Gastrocnemius medialis (tissue), 4 donors: ENCODE results near the gene SEH1L. TPM values are rescaled to one million over a fixed set of nuclear protein-coding genes. Genes with fewer than 3 reads are reported as not detected.
A peak's percentile ranks its signal among the peaks of the same experiment; 100 is the strongest.

Experiments used
- ATAC-seq, 2 donors: fragments of 150-250 bp; one replicate each; pipeline ENCODE4 v1.9.1; 2016
- DNase-seq, 2 donors: peaks; one replicate each; pipeline ENCODE4 v3.0.0-alpha.2; 2019
- H3K27ac ChIP-seq, 4 donors: fragments of 200-600 bp; sonication (generic); 1 replicate in 1 of 4; 2 replicates in 3 of 4; pipeline ENCODE4 v1.5.1; 2016 to 2018; ENCODE audit warnings: mild to moderate bottlenecking in 2 of 4, moderate library complexity in 1 of 4
- H3K27me3 ChIP-seq, 3 donors: fragments of 200-600 bp; sonication (generic) in 2 of 3; 1 replicate in 1 of 3; 2 replicates in 2 of 3; pipeline versions ENCODE4 v1.5.1 to v1.6.0; 2016 to 2019; ENCODE audit warnings: mild to moderate bottlenecking in 1 of 3, moderate library complexity in 1 of 3
- H3K36me3 ChIP-seq, 2 donors: fragments of 200-600 bp; sonication (generic) in 1 of 2; one replicate each; pipeline ENCODE4 v1.5.1; 2017 to 2018
- H3K4me1 ChIP-seq, 2 donors: fragments of 200-600 bp; sonication (generic) in 1 of 2; one replicate each; pipeline ENCODE4 v1.5.1; 2016 to 2017; ENCODE audit warnings: mild to moderate bottlenecking in 2 of 2
- H3K4me3 ChIP-seq, 4 donors: fragments of 200-600 bp; sonication (generic) in 3 of 4; 1 replicate in 1 of 4; 2 replicates in 3 of 4; pipeline ENCODE4 v1.5.1; 2016 to 2019; ENCODE audit warnings: mild to moderate bottlenecking in 2 of 4
- H3K9me3 ChIP-seq, 3 donors: fragments of 200-600 bp; sonication (generic) in 2 of 3; 1 replicate in 1 of 3; 2 replicates in 2 of 3; pipeline ENCODE4 v1.5.1; 2016 to 2019
- CTCF ChIP-seq, 5 experiments: fragments of 450-650 bp in 3 of 5; fragments of 200-600 bp in 2 of 5; sonication (generic) in 2 of 5; IDR thresholded peaks in 4 of 5; conservative IDR thresholded peaks in 1 of 5; 1 replicate in 4 of 5; 2 replicates in 1 of 5; pipeline ENCODE4 v1.5.1; 2016 to 2019; ENCODE audit warnings: antibody characterized with exemption in 5 of 5, mild to moderate bottlenecking in 3 of 5, moderate library complexity in 3 of 5
- POLR2A ChIP-seq, 2 donors: fragments of 450-650 bp; IDR thresholded peaks; one replicate each; pipeline ENCODE4 v1.6.1; 2017; ENCODE audit warnings: antibody characterized with exemption in 2 of 2, mild to moderate bottlenecking in 2 of 2, moderate library complexity in 2 of 2
- in situ Hi-C, 4 donors: fragments of 200-750 bp; cut with MboI; loops; one replicate each; pipeline versions ENCODE4 v1.15.0 to v1.8.0; 2017; ENCODE audit warnings: low sequenced_read_pairs in 4 of 4
- intact Hi-C: fragments of 100-400 bp; cut with DNase I; formaldehyde crosslinking; loops from one replicate; pipeline ENCODE4 v1.15.1; 2023; ENCODE audit warnings: low total_unique reads
- total RNA-seq, 4 donors: library from RNA; depleted of rRNA; stranded (reverse); fragments of >200 nt; gene quantifications; one replicate each; pipeline versions ENCODE4 v1.1.0 to v1.2.3, GENCODE V29; 2016

Gene SEH1L
- total RNA-seq, 4 donors from 2014 or later: 19.8 to 29.9 (median 28.2) TPM

- intact Hi-C loops: loop anchor here (1.0 to 5.0 kb wide), 4 partner anchors 44 to 736 kb away; partner anchors contain the start of genes AFG3L2, FAM210A and RNMT
- no peaks in the 10 kb centered on the region for H3K9me3 ChIP-seq
- ATAC-seq (peak; percentile 97), DNase-seq (peak; percentile 98)
- H3K36me3 ChIP-seq: no peaks in the 10 kb centered on the region
- TF ChIP-seq CTCF (IDR thresholded peaks at IDR 0.05 in 4 of 5, conservative IDR thresholded peaks at IDR 0.05 in 1 of 5) (peak in 1 of 5 experiments; percentile 10), POLR2A (IDR thresholded peaks at IDR 0.05) (peak; percentile 84 to 94)
- no peaks in the 10 kb centered on the region for H3K27me3 ChIP-seq
- H3K4me3 ChIP-seq: peak within 1 kb of the TSS; percentile 81 to 95 (median 90)
- peak within 1 kb of the TSS; percentile 87 to 93 (median 92) for H3K27ac ChIP-seq
- in situ Hi-C loops: no loop called here
- H3K4me1 ChIP-seq: peaks cover 33 to 47% of the 10 kb centered on the region in 2 donors
Measured at GRCh38 chr18:12990967-12991820, 43.4 kb downstream of the SEH1L start, which contains the start of gene CEP192. Gene CEP192, plus strand, starts transcription at chr18:12991362. Its CDS starts 8,063 bp downstream, at chr18:12999425.

DNA sequence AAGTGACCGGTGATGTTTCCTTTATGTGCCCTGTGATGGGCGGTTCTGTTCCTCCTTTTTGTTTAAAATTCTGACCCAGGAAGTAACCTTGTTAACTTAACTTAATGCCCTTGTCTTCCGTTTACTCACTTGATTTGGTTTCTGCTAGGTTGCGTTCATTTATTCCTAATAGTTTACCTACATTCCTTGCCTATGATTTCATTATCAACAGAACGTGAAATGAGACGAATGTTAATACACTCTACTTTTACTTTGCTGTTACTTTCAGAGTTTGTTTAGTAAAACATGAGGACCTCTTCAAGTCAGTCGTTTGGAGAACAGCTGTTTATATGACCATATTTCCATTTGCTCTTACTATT, 44.0 kb downstream of the SEH1L start:
- Histone ChIP-seq H3K36me3 (no peaks in the 10 kb centered on the region), H3K27ac (peak overlapping the region; percentile 87 to 93 (median 92)), H3K27me3 (no peaks in the 10 kb centered on the region), H3K4me3 (peak overlapping the region; percentile 81 to 95 (median 90)), H3K4me1 (peaks cover 33 to 48% of the 10 kb centered on the region in 2 donors), H3K9me3 (no peaks in the 10 kb centered on the region)
- in situ Hi-C loops: no loop called here
- intact Hi-C loops: loop anchor here (1.0 to 5.0 kb wide), 4 partner anchors 44 to 735 kb away; partner anchors contain the start of genes AFG3L2, FAM210A and RNMT
- TF ChIP-seq POLR2A (IDR thresholded peaks at IDR 0.05) (no peak), CTCF (IDR thresholded peaks at IDR 0.05 in 4 of 5, conservative IDR thresholded peaks at IDR 0.05 in 1 of 5) (no peak)
- ATAC-seq: no peak
- no peak for DNase-seq

DNA sequence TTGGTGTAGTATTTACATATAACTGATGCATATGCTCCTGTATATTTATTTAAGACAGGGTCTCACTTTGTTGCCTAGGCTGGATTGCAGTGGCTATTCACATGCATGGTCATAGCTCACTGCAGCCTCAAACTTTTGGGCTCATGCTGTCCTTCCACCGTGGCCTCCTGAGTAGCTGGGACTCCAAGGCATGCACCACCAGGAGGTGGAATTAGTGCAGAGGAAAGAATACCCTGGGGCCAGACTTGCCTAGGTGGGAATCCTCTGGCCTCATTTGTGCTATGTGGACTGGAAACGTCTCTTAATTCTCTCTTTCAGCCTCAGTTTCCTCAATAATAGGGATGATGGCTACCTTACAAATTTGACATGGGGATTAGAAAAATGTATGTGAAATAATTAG, 45.6 kb downstream of the SEH1L start:
- intact Hi-C loops: loop anchor here (5.0 kb wide), 2 partner anchors 229 to 616 kb away; partner anchors contain the start of gene AFG3L2
- DNase-seq (no peak), ATAC-seq (no peak)
- Histone ChIP-seq H3K36me3 (no peaks in the 10 kb centered on the region), H3K4me3 (no peak overlapping the region), H3K27me3 (no peaks in the 10 kb centered on the region), H3K4me1 (peaks cover 33 to 48% of the 10 kb centered on the region in 2 donors), H3K9me3 (no peaks in the 10 kb centered on the region), H3K27ac (no peak overlapping the region)
- in situ Hi-C loops: no loop called here
- TF ChIP-seq CTCF (IDR thresholded peaks at IDR 0.05 in 4 of 5, conservative IDR thresholded peaks at IDR 0.05 in 1 of 5) (no peak), POLR2A (IDR thresholded peaks at IDR 0.05) (no peak)

- no peak overlapping the region for H3K27ac ChIP-seq
- H3K4me3 ChIP-seq: no peak overlapping the region
- peaks cover 26 to 29% of the 10 kb centered on the region in 2 donors for H3K4me1 ChIP-seq
- TF ChIP-seq CTCF (IDR thresholded peaks at IDR 0.05 in 4 of 5, conservative IDR thresholded peaks at IDR 0.05 in 1 of 5) (no peak), POLR2A (IDR thresholded peaks at IDR 0.05) (no peak)
- ATAC-seq (no peak), DNase-seq (no peak)
- intact Hi-C loops (no loop called here), in situ Hi-C loops (no loop called here)
- H3K36me3 ChIP-seq: no peaks in the 10 kb centered on the region
- H3K9me3 ChIP-seq: no peaks in the 10 kb centered on the region
- no peaks in the 10 kb centered on the region for H3K27me3 ChIP-seq
Measured at GRCh38 chr18:12995424-12995823, 47.6 kb downstream of the SEH1L start.
